ENCODE results near the gene MRPS23.

Gene MRPS23

GRCh38 chr17:57838857-57839570 is 10.8 kb downstream of the MRPS23 start:
- DNase-seq (ENCODE audit: low read depth, low spot score): no peak

- DNase-seq (ENCODE audit: low read depth, low spot score): no peak
These were observed 11.4 kb downstream of the MRPS23 start for GRCh38 chr17:57838453-57838852.

GRCh38 chr17:57835333-57835900 is 14.4 kb downstream of the MRPS23 start:
- no peak for DNase-seq (ENCODE audit: low read depth, low spot score)

- DNase-seq (ENCODE audit: low read depth, low spot score): peak; percentile 33
These were observed 15.6 kb downstream of the MRPS23 start for GRCh38 chr17:57834146-57834741.

DNA sequence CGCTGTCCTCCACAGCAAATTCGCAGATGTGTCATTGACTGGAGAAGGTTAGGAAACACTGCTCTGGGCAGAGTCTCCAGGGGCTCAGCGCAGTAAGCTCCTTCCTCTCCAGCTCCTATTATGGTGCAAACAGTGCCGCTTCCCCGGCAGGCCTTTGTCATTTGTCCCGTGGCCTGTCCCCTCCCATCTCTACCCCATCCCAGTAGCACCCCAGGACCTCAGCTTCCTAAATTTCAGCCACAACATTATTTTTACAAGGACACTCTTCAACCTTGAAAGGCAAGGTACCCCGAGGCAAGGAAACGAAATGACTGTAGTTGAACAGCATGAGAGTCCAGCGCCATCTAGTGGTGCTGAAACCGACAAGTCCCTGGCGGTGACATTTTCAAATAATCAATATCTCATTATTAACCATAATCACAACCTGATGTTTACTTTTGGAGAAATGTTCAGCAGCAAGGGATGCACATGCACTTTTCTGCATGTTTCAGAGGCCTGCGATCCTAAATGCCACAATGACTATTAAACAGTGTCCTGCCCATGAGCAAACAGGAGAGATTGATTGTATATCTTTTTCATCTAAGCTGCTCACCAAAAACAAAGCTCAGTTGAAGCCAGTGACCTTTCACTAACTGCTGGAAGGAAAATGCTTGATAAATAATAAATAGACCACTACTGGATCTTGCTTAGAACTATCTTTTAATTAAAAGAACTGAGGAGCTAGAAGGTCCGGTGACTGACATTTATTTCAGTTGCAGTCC is 16.5 kb downstream of the MRPS23 start:
- peak; percentile 47 for DNase-seq (ENCODE audit: low read depth, low spot score)

- no peak for DNase-seq (ENCODE audit: low read depth, low spot score)
These were observed 17.3 kb downstream of the MRPS23 start for GRCh38 chr17:57832314-57833178.

DNA sequence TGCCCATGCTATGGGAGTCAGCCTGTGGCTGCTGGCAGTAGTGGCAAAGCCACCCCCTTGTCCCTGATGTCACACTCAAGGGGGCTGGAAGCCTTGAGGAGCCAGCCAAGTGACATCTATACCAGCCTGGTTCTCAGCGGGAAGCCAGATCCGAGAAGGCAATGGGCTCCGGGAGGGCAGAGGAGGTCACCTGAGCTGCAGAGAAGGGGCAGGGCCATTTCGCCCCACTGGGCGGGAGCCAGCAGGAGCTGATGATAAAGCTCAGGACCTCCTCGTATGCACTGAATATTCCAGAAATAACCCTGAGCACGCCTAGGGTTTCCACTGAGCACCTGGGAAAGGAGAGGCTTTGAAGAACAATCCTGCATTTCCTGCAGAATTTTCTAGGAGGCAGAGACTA is 19.0 kb downstream of the MRPS23 start:
- no peak for DNase-seq (ENCODE audit: low read depth, low spot score)

GRCh38 chr17:57823469-57824401 is 26.1 kb downstream of the MRPS23 start:
- no peak for DNase-seq (ENCODE audit: low read depth, low spot score)

DNA sequence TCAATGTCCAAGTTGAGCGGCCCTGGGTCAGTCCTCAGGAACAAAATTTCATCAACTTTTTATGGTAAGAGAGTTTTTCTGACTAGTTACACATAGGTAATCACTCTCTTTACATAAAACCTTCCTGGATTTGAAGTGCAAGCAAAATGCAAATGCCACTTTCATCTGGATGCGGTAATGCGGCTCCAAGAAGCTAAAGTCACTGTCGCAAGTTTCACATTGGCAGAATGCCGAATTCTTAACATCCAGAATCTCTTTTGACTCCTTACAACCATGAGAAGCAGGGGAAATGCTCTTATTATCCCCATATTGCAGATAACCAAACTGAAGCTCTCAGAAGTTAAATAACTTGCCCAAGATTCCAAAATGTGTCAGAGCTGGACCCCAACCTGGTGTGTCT is 30.0 kb downstream of the MRPS23 start:
- DNase-seq (ENCODE audit: low read depth, low spot score): no peak

DNA sequence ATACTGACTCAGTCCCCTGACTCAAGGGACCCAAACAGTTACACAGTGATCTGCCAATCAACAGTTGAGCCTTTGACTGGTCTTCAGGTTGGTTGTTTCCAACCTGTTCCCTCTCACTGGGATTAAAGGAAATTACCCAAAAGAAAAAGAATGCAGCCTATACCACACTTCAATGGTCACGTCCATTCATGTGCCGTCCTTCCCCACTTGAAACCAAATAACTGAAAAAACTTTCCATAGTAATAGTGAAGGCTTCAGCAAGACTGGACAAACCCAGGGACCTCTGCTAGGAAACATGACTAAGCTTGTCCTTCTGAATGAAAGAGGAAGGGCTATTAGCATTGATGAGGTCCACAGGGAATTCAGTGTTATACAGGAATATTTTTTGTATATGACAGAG is 30.6 kb downstream of the MRPS23 start:
- no peak for DNase-seq (ENCODE audit: low read depth, low spot score)

DNA sequence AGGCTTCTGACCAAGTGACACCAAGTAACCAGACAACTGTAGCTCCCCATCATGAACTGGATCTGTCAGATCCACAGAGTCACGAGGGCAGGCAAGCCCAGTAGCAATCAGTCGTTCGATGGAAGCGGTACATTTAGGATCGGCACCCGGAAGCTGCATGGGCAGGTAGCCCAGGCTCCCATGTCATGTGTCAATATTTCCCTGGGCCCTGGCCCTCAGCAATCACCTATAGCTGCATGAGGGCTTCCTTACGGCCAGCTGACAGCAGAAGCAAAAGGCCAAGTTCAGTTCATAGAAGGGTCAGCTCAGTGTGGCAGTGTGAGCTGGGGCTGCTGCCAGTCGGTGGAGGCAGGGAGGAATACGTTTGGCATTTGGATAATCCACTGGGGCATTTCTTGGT is 31.8 kb downstream of the MRPS23 start:
- DNase-seq (ENCODE audit: low read depth, low spot score): no peak

- no peak for DNase-seq (ENCODE audit: low read depth, low spot score)
These were observed 32.5 kb downstream of the MRPS23 start for GRCh38 chr17:57817299-57817698.

DNA sequence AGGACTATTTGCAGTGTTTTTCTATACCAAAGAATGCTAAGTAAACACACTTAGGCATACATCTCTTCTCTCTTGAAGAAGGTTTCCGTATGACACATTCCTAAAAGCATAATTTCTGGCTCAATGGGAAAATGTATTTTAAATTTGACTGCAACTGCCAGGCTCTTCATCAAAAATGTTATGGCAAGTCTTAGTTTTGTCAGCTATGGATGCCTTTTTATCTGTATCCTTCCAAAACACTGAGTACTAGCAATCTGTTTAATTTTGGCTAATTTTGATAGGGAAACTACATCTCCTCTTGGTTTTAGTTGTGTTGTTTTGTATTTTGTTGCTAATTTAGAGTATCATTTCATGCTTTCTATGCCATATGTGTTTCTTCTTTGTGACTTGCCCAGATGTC is 35.4 kb downstream of the MRPS23 start:
- no peak for DNase-seq (ENCODE audit: low read depth, low spot score)

DNA sequence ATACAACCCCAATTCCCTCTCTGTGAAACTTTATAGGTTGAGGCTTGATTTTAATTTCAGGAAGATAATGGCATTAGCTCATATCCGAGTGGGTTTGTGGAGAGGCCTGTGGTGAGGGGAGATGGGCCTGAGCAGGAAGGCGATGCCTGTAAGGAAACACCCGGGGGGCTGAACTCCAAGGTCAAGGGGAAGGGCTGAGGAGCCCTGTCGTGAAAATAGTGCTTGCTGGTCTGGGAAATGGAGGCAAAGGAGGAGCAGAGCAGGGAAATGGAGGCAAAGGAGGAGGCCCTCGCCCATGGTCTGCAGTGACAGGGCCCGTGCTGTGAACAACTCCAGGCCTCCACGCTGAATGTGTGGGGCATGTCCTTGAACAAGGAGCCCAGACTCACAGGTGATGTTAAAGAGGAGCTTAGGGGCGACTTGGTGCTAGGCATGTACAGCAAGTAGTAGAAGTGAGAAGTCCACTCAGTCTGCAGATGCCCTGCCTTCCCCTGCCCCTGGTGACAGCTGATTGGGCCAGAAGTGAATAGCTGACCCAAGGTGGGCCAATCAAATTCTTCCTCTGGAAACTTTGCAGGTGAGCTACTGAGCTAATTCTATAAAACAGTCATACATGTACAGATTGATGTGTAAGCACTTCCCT is 38.1 kb downstream of the MRPS23 start:
- no peak for DNase-seq (ENCODE audit: low read depth, low spot score)

DNA sequence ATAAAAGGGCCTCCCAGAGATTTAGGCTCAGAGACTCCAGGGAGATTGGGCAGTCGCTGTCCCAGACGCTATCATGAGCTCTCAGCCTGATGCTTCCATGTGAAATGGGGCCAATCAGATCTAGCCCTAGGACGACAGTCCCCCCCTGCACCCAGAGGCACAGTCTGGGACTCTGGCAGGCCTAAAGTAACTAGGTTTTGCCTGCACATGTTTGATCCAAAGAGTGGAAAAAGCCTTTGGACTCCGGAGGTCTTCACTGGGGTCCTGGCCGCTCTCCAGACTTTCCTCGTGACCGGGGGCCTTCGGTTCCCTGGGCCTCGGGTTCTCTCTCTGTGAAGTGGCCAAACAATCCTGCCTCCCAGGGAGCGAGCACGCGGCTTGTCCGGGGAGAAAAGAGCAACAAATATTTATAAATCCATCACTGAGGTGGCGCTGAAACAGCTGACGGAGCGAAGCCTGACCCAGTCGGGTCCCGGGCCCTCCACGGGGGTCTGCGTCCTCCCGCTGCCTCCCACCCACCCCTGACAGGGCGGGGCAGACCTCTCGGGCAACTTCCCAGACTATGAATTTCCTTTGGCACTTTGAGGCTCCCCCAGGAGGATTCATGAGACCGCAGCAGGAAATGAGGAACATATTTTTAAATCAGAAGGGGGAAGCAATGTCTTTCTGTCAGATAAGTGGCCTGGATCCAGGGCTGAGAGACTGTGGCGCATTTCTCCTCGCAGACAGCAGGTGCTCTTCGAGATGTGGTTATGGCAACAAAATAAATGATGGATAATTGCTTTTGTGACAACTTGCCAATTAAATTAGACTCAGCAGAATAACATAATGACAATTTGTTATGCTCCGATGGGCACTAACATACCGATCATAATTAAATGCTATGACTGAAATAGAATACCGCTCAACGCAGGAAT is 38.9 kb downstream of the MRPS23 start:
- no peak for DNase-seq (ENCODE audit: low read depth, low spot score)

GRCh38 chr17:57809879-57810278 is 40.0 kb downstream of the MRPS23 start:
- no peak for DNase-seq (ENCODE audit: low read depth, low spot score)

GRCh38 chr17:57808882-57809281 is 41.0 kb downstream of the MRPS23 start:
- no peak for DNase-seq (ENCODE audit: low read depth, low spot score)

DNA sequence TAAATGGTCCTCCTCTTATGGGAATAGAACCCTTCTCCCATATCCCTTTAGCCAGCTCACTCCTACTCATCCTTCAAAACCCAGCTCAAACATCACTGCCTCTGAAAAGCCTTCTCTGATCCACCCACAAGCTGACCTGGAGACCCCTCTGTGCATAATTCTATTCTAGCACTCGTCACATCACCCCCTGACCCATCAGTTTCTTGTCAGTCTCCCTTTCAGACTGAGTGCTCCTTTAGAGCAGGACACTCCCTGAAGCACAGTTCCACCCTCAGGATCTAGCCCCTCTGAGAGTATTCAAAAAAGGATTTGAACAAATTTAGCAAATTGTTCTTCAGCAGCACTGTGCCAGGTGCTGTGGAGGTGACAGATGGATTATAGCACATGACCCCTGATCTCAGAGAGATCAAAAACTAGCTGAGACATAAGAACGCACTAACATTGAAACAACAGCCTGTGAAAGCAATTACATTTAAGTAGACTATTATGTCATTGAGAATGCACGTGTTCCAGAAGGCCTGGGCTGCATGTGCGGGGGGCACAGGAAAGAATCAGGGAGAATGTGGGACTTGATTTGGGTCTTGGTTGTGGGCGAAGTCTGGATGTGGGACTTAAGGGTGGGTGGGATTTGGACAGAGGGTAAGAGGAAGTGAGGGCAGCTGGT is 43.5 kb downstream of the MRPS23 start:
- DNase-seq (ENCODE audit: low read depth, low spot score): no peak

All from iPS DF 19.7 (cell line).